DLD1 (cell line): ENCODE measurements around the gene PLCB3.

Experiments
- in situ Hi-C: cut with HindIII; loops from 2 replicates; pipeline ENCODE4 v1.10.0; 2017; ENCODE audit warnings: low sequenced_read_pairs

Gene PLCB3

DNA sequence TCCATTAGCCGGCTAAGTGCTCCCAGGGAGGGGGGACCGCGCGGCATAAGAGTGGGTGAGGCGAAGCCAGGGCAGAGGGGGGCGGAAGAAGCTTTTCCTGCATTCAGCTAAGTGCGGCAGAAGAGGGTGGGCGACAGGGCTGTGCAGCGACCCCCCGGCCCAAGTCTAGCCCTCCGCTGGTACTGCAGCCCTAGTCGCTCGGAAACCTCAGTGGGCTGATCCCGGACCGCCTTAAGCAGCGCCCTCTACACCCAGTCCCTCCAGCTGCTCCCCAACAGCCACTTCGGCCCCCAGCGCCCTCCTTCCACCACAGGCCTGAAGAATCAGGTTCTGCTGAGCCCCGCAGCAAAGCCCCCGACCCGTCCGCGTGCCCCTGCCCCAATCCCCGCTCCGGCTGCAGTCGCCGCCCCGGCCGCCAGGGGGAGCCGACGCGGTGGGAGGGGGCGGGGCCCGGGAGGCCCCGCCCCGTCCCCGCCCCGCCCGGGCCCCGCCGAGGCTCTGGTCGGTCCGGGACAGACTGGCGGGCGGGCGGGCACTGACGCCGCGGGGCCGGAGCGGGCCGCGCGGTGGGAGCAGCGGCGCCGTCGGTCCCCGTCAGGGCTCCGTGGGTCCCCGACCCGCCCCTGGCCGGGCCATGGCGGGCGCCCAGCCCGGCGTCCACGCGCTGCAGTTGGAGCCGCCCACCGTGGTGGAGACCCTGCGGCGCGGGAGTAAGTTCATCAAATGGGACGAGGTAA, at the start of gene PLCB3:
Gene PLCB3 (plus strand): TSS at position 515 of the 737 bp plus-strand sequence. CDS start 120 bp downstream, at position 635.
- in situ Hi-C loops: no loop called here

DNA sequence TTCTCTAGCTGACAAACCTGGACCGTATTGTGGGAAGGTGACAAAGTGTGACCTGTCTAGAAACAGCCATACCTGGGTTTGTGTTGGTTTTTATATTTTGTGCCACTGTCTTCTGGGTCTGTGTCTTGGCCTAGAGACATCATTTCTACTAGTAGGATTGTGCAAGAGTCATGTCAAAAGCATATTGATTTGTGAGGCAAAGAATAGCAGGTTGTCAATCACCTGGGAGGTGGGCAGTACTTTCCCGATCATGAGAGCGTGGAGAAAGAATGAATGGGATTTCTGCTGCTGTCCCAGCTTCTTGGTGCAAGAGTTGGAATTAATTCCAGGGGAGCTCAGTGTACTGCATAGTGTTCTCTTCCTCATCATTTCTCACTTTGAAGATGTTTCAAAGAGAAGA, 49.8 kb upstream of the PLCB3 start:
- in situ Hi-C loops: no loop called here

DNA sequence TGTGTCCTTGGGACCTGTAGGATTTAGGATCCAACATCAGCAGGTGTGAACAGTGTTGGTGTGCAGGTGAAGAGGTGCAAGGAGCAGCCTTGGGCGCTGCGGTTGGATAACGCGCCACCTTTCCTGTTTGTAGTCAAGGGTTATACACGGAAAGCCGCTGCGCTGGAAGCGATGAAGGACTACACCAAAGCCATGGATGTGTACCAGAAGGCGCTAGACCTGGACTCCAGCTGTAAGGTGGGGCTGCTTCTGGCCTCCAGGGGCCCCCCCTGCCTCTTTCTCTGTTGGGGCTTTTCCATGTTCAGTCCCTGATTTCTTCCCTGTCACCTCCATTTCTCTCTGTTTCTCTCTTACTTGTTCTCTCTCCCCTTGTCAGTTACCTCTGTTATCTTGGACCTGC, 48.3 kb upstream of the PLCB3 start:
- in situ Hi-C loops: no loop called here

DNA sequence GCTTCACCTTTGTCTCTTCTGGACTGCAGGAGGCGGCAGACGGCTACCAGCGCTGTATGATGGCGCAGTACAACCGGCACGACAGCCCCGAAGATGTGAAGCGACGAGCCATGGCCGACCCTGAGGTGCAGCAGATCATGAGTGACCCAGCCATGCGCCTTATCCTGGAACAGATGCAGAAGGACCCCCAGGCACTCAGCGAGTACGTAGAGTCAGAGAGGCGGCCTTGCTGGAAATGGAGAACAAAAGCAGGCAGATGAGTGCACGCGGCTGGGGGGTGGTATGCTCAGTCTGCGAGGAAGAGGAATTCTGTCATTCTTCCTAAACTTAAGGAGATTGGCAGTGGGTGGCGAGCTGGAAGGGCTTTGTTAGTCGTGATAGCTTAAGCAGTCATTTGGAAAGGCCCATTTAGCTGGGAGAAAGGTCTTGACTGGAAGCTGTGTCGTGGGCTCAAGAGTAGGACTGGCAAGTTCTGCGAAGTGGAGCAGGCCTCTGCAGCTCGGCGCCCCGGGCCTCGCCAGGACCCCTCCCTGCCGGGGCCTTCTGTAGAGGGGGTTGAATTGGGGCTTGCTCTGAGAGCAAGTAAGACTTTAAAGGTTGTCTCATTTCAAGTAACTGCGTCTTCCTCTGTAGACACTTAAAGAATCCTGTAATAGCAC, 47.8 kb upstream of the PLCB3 start:
- in situ Hi-C loops: no loop called here

DNA sequence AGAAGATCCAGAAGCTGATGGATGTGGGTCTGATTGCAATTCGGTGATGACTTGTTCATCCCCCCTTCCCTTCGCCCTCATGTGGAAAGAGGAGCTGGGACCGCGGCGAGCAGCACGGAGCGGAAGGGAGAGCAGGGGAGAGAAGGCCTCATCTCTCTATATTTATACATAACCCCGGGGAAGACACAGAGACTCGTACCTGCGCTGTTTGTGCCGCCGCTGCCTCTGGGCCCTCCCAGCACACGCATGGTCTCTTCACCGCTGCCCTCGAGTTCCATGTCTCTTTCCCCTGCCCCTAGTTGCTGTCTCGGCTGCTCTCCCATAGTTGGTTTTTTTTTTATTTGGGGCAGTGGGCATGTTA, 47.3 kb upstream of the PLCB3 start:
- in situ Hi-C loops: no loop called here

DNA sequence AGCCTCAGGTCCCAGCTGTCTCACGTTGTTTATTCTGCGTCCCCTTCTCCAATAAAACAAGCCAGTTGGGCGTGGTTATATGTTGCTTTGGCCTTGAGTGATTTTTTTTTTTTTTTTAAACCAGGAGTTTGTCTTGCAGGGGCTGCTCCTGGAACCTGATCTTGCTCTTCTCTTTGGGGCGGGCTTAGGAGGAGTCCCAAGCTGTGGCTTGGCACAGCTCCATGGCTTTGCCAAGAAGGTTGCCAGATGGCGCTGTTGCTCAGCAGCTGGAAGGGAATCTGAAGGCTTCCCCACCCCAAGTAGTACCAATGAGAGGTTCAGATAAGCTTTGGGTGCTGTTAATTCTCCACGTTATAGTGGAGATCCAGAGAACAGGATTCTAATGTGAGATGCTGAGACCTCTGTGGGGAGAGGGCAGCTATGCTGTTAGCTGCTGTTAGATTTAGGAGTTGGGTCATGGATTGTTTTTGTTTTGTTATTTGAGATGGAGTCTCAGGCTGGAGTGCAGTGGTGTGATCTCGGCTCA, 46.8 kb upstream of the PLCB3 start:
- in situ Hi-C loops: no loop called here

DNA sequence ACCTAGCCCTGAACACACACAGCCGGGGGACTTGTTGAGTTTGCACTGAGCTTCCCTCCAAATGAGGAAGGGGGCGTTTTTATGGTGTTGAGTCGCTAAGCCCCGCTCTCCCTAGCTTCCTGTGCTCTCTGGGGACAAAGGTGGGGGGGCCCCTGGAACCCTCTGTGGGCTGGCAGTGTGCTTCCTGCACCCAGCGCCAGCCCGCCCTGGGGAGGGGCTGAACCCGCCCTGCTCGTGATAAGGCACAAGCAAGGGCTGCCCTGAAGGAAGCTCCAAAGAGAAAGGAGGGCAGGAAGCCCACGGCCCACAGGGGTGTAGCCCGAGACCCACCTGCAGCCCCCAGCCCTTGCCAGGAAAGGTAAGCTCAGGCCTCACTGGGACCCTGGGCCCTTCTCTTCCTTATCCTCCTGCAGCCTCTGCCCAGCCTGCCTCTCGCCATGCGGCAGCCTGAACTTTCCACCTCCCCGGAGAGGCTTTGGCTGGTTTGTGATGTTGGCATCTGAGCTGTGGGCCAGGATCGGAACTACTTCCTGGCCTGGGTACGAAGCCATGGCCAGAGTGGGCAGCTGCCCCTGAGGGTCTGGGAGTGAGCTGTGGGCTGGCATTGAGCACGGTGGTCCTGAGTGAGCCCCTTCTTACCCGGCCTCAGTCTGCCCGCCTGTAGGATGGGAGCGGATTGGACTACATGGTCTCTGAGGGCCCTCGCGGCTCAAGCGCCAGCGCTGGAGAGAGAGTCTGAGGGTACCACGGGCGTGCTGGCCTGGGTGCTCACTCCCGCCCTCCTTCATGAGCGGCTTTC, 44.7 kb upstream of the PLCB3 start, which contains the start of gene FERMT3:
Gene FERMT3 (plus strand): TSS at position 265 of the 799 bp plus-strand sequence. CDS start 644 bp downstream, outside the sequence.
- in situ Hi-C loops: no loop called here

DNA sequence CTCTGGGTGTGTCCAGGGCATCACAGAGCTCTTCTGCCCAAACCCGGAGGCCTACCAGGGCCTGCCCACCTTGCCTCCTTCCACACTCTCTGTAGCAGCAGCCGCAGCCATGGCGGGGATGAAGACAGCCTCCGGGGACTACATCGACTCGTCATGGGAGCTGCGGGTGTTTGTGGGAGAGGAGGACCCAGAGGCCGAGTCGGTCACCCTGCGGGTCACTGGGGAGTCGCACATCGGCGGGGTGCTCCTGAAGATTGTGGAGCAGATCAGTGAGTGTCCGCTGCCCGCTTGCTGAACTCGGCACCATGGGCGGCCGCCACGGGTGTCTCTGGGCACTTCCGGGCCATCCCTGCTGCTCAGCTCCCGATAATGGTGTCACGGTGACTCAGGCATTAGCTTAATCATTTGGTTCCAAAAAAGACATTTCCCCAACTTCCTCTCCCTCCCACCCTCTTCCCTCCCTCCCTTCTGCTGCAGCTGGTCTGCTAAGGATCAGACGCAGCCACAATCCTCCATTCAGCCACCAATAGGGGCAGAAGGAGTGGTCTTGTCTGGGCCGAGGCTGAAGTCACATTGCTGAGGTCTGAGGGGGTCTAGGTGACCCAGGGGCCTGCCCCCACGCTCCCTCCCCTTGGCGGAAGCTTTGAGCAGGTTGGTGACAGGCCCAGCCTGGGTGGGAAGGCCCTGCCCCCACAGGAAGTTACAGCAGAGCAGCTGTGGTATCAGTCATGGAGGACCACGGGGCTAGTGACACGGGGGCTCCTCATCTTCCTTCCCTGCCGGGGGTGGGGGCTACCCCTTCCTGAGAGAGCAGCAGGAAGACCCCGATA, 43.9 kb upstream of the PLCB3 start:
- in situ Hi-C loops: no loop called here

DNA sequence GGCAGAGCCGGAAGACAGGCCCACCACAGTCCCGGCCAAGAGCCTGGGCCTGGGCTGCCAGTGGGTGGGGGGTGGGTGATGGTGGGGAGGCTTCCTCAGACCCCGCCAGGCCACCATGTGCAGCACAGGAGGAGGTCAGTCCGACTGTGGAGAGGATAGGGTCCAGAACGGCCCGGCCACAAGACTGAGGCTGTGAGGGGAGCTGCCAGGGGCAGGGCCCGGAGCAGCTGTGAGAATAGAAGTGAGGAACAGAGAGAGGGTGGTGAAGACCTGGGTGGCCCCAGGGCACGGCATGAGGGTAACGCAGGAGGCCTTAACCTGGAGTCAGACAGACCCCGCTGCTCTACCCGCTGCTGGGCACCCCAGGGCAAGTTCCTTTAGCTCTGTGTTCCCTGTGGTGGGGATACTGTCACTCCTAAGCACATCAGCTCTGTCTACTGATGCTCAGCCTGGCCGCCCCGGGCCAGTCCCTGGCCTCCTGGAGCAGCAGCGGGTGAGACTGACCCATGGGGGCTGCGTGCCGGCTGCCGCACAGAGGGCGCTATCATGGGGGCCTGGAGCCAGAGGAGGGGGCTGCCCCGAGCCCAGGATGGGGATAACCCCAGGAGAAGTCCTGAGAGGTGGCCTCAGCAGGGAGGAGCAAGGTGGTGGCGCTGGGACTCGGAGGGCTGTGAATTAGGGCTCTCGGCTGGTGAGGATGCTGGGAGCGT, 43.1 kb upstream of the PLCB3 start:
- in situ Hi-C loops: no loop called here

DNA sequence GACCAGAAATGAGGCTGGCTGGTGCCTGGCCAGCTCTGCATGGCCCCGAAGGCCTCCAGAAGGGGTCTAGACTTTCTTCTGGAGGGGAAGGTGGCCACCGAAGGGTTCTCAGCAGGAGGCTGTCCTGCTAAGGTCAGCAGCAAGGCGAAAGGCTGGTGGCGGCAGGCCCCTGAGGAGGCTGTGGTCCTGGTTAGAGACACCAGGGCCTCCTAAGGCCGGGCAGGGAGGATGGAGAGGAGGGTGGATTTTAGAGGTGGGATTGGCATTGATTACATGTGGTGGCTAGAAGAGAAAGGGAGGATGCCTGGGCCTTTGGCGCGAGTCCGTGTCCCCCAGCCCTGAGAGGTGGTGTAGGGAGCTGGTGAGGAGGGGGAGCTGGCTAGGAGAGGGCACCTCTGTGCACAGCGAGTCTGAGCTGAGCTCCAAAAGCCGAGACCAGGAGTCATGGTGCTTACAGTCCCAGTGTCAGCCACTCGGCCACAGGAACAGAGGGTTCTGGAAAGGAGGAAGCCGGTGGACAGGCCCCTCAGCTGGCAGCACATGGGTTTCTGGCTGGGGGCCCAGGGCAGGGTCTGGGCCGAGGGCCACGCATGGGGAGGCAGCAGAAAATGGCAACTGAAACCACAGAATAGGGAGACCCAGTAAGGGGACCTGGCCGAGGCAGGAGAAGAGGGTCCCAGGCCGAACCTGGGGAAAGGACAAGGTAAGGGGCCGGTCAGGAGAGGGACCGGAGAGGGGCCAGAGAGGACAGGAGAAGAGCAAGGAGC, 42.4 kb upstream of the PLCB3 start:
- in situ Hi-C loops: no loop called here

DNA sequence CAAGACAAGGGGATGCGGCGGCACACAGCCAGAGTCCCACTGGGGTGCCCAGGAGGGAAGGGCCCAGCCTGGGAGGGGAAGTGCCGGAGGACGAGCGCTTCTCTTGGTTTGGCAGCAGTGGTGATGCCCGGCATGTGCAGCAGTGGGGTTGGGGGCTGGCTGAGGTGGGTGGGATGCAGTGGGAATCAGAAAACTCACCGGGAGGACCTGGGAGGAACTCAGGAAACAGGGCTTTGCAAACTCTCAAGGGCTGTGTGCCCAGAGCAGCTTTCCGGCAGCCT, 41.8 kb upstream of the PLCB3 start:
- in situ Hi-C loops: no loop called here

DNA sequence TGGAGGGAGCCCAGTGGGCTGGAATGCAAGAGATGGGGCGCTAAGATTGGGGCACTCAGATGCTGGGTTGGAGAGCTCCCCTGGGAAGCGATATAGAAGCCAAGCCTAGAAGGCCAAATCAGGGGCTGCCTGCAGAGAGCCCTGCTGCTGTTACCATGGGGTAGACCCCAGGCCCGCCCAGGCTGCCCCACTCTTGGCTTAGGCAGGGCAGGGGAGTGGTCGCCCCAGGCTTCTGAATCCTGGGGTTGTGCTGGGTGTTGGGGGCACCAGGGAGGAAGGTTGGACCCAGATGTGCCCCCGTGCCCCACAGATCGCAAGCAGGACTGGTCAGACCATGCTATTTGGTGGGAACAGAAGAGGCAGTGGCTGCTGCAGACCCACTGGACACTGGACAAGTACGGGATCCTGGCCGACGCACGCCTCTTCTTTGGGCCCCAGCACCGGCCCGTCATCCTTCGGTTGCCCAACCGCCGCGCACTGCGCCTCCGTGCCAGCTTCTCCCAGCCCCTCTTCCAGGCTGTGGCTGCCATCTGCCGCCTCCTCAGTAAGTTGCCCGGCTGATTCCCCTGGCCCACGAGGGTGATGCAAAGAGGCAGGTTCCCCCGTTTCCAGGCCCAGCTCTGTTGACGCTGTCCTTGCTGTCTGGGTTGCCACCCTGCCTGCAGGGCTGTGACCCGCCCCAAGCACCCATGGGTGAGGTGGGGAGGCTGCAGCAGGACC, 40.9 kb upstream of the PLCB3 start:
- in situ Hi-C loops: no loop called here

DNA sequence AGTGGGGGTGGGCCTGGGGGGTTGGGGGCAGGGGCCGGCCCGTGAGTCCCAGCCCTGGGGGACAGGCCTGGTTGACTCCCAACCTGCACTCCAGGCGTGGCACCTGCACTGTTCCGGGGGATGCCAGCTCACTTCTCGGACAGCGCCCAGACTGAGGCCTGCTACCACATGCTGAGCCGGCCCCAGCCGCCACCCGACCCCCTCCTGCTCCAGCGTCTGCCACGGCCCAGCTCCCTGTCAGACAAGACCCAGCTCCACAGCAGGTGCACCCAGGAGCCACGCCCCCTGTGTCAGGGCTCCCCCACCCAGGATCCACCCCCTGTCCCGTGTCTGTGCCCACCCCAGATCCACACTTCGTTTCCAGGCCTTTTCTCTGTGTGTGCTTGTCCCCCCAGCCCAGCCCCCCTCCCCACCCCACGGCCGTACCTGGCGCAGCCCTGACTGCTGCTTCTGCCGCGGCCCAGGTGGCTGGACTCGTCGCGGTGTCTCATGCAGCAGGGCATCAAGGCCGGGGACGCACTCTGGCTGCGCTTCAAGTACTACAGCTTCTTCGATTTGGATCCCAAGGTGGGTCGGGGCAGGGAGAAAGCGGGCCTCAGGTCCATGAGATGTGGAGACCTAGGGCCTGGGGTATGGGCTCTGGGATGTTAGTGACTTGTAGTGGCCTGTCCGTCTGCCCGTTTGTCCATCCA, 40.0 kb upstream of the PLCB3 start:
- in situ Hi-C loops: no loop called here

DNA sequence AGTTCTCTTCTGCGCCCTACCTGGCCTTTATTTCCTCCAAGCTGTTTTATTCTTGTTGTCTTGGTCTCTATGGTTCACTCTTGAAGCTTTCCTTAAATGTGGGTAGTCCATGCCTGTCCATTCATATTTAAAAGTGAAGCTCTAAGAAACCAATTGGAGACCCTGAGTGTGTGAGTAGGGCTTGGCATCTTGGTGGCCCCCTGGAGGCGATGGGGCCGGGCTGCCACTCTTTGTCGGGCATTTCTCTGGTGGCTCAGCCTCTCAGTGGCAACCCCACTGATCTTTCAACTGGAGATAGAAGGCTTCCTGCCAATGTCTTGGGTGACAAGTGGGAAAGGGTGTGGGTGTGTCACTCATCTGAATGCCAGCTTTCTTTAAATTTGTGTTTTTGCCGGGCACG, 34.5 kb upstream of the PLCB3 start:
- in situ Hi-C loops: no loop called here

DNA sequence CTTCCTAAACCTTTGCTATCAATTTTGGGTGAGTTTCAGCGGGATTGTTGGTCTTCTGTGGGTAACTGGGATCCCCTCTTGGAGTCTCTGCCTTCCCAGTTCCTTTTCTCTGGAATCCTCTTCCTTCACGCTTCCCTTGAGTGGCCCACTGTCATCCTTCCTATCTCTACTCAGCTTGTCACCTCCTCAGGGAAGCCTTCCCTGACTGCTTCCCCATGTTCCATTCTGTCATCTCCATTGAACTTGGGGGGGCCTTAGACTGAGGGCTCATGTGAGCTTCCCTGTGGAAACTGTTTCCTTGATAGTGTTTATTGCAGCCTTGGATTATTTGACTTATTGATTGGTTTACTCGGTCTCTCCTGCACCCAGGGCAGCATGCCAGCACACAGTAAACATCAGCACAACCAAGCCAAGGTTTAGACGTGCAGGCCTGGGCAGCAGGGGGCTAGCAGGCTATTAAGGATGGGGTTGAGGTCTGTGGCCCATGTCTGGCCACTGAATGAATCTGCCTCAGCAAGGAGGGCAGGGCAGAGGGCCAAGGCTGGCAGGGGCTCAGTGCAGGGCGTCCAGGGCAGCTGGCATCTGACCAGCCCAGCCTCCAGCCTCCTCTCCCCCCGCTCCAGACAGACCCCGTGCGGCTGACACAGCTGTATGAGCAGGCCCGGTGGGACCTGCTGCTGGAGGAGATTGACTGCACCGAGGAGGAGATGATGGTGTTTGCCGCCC, 32.5 kb upstream of the PLCB3 start:
- in situ Hi-C loops: no loop called here

DNA sequence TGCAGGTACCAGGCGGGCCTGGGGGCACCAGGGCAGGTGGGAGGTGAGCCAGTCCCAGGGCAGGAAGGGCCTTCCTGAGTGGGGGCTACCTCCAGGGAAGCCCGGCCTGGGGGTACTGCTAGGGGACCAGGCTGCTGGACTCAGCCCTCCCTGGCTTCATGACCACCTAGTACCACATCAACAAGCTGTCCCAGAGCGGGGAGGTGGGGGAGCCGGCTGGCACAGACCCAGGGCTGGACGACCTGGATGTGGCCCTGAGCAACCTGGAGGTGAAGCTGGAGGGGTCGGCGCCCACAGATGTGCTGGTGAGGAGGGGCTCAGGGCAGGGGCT, 32.0 kb upstream of the PLCB3 start:
- in situ Hi-C loops: no loop called here

DNA sequence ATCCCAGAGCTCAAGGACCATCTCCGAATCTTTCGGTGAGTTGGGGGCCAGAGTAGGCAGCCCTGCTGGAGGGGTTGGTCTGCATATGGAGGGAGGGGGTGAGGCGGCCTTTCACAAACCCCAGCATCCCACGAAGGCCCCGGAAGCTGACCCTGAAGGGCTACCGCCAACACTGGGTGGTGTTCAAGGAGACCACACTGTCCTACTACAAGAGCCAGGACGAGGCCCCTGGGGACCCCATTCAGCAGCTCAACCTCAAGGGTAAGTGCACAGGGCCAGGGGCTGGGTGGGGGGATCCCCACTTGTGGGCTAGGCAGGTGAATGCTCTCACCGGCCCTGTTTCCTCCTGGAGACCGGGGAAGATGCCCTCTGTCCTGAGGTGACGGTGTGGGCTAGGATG, 31.6 kb upstream of the PLCB3 start:
- in situ Hi-C loops: no loop called here

DNA sequence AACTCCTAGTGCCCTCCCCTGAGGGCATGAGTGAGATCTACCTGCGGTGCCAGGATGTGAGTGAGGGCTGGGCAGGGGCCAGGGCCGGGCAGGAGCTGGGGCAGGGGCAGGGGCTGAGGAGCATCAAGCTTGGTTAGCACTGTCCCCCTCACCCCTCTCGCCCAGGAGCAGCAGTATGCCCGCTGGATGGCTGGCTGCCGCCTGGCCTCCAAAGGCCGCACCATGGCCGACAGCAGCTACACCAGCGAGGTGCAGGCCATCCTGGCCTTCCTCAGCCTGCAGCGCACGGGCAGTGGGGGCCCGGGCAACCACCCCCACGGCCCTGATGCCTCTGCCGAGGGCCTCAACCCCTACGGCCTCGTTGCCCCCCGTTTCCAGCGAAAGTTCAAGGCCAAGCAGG, 31.1 kb upstream of the PLCB3 start:
- in situ Hi-C loops: no loop called here
